K562 (cell line): ENCODE measurements around the gene FANK1. TPM values are rescaled to one million over a fixed set of nuclear protein-coding genes. Genes with fewer than 3 reads are reported as not detected.

ENCODE experiments used
- ATAC-seq: fragments of 200-7000 bp; cut with Tn5 transposase; 3 replicates; pipeline ENCODE4 v1.9.1; 2020; ENCODE audit warnings: moderate library complexity
- BruUV-seq: library from RNA; stranded (reverse); fragments of 400-500 nt; replicated peaks from 2 replicates; lab custom pipeline; 2021; lab: Mats Ljungman, UMichigan
- CTCF ChIA-PET: fragments of 300-600 bp; formaldehyde crosslinking; extraction: SDS; loops from one replicate; lab custom pipeline; 2021; ENCODE audit warnings: low intra/inter-chr PET ratio; lab: Yijun Ruan, JAX
- POLR2A ChIA-PET: fragments of 300-600, 350-650 bp; sonication (Branson Sonifier 250); formaldehyde crosslinking; extraction: SDS; loops from one replicate; lab custom pipeline; 2021; ENCODE audit warnings: antibody characterized with exemption, inconsistent platforms; lab: Yijun Ruan, JAX
- DNase-seq, 4 experiments: peaks; one replicate each; pipeline versions ENCODE4 v3.0.0 to v3.0.0-alpha.2; 2011 to 2018; ENCODE audit warnings: low spot score in 3 of 4, mixed read lengths in 3 of 4; ENCODE audit errors: extremely low read depth in 1 of 4
- FAIRE-seq: peaks from 2 replicates; lab custom pipeline; 2011; peaks lifted over from hg19 to GRCh38; lab: Jason Lieb, UNC
- H2AFZ ChIP-seq: 2 replicates; pipeline ENCODE4 v1.6.0; 2011; ENCODE audit warnings: low read depth, low read length, control low read depth, inconsistent platforms
- H3K27ac ChIP-seq: fragments of 200-600 bp; 3 replicates; pipeline ENCODE4 v1.8.0; 2011; ENCODE audit warnings: low read depth, mild to moderate bottlenecking, control low read depth, inconsistent platforms, low read length, moderate library complexity, mixed read lengths; ENCODE audit errors: extremely low read depth
- H3K27me3 ChIP-seq, 2 experiments: fragments of 300-600 bp in 1 of 2; 2 replicates in 1 of 2; 3 replicates in 1 of 2; pipeline versions ENCODE4 v1.6.0 to v1.8.0; 2011; ENCODE audit warnings: inconsistent platforms in 2 of 2, low read length in 2 of 2, mild to moderate bottlenecking in 1 of 2, mixed read lengths in 1 of 2, moderate library complexity in 1 of 2; ENCODE audit not compliant: control insufficient read depth in 2 of 2, insufficient read depth in 2 of 2
- H3K36me3 ChIP-seq: fragments of 300-600 bp; 3 replicates; pipeline ENCODE4 v1.8.0; 2011; ENCODE audit warnings: mild to moderate bottlenecking, low read length, inconsistent platforms; ENCODE audit not compliant: control insufficient read depth, insufficient read depth
- H3K4me1 ChIP-seq, 2 experiments: fragments of 200-600 bp in 1 of 2; replicated peaks in 1 of 2; 2 replicates in 1 of 2; 3 replicates in 1 of 2; pipeline versions ENCODE4 v1.5.1 to v1.8.0; 2011; ENCODE audit warnings: inconsistent platforms in 2 of 2, low read length in 2 of 2, mild to moderate bottlenecking in 1 of 2, mixed read lengths in 1 of 2, moderate library complexity in 1 of 2; ENCODE audit not compliant: control insufficient read depth in 2 of 2, insufficient read depth in 2 of 2
- H3K4me2 ChIP-seq: 2 replicates; pipeline ENCODE4 v1.6.1; 2011; ENCODE audit warnings: low read length, control low read depth, inconsistent platforms, mixed read lengths; ENCODE audit not compliant: insufficient read depth
- H3K4me3 ChIP-seq: fragments of 200-600 bp; sonication (generic), shearing (Covaris generic); 2 replicates; pipeline ENCODE4 v1.5.1; 2016; ENCODE audit warnings: control low read depth, inconsistent platforms
- H3K79me2 ChIP-seq: fragments of 200-600 bp; 3 replicates; pipeline ENCODE4 v1.8.0; 2011; ENCODE audit warnings: low read length, inconsistent platforms; ENCODE audit not compliant: control insufficient read depth, insufficient read depth
- H3K9ac ChIP-seq, 2 experiments: 2 replicates each; pipeline versions ENCODE4 v1.6.0 to v1.6.1; 2011; ENCODE audit warnings: low read depth in 2 of 2, low read length in 2 of 2, control low read depth in 1 of 2, inconsistent platforms in 1 of 2, mild to moderate bottlenecking in 1 of 2, mixed read lengths in 1 of 2; ENCODE audit not compliant: insufficient read depth in 1 of 2
- H3K9me1 ChIP-seq: one replicate; pipeline ENCODE4 v1.6.0; 2011; ENCODE audit warnings: inconsistent platforms, mild to moderate bottlenecking, low read length, moderate library complexity; ENCODE audit not compliant: control insufficient read depth, insufficient read depth
- H3K9me3 ChIP-seq: replicated peaks from 2 replicates; pipeline ENCODE4 v1.5.1; 2011; ENCODE audit warnings: low read depth, low read length, inconsistent platforms; ENCODE audit not compliant: control insufficient read depth, insufficient read depth
- H4K20me1 ChIP-seq: replicated peaks from 2 replicates; pipeline ENCODE4 v1.6.1; 2011; ENCODE audit warnings: low read length, inconsistent platforms, mixed read lengths; ENCODE audit not compliant: control insufficient read depth, insufficient read depth
- BCLAF1 ChIP-seq, 2 experiments: fragments of 450-650 bp in 1 of 2; IDR thresholded peaks; 2 replicates each; pipeline ENCODE4 v1.6.1; 2011 to 2017; ENCODE audit warnings: low read depth in 2 of 2, antibody characterized with exemption in 1 of 2, borderline replicate concordance in 1 of 2, low read length in 1 of 2, mild to moderate bottlenecking in 1 of 2, mixed read lengths in 1 of 2; ENCODE audit not compliant: control insufficient read depth in 1 of 2
- CREB3L1 ChIP-seq: fragments of 450-650 bp; IDR thresholded peaks from 2 replicates; pipeline ENCODE4 v1.6.1; 2014; ENCODE audit warnings: low read depth, mild to moderate bottlenecking, moderate library complexity, borderline replicate concordance
- E2F1 ChIP-seq: sonication (generic); formaldehyde crosslinking; IDR thresholded peaks from 2 replicates; pipeline ENCODE4 v1.8.1; 2023; ENCODE audit warnings: mild to moderate bottlenecking, missing genetic modification reagents, moderate library complexity
- HBP1 ChIP-seq: fragments of 450-650 bp; formaldehyde crosslinking; IDR thresholded peaks from 2 replicates; pipeline ENCODE4 v1.4.0; 2022; ENCODE audit warnings: missing genetic modification characterization
- STAT6 ChIP-seq: sonication (generic); formaldehyde crosslinking; IDR thresholded peaks from 2 replicates; pipeline ENCODE4 v1.8.1; 2023; ENCODE audit warnings: mild to moderate bottlenecking, missing genetic modification reagents
- ZNF146 ChIP-seq: IDR thresholded peaks from one replicate; pipeline ENCODE4 v1.6.1; 2018; ENCODE audit warnings: missing compliant biosample characterization; ENCODE audit not compliant: unreplicated experiment
- ZNF639 ChIP-seq, 2 experiments: fragments of 200-800 bp in 1 of 2; sonication (Bioruptor generic) in 1 of 2; sonication (generic) in 1 of 2; formaldehyde crosslinking in 1 of 2; IDR thresholded peaks in 1 of 2; conservative IDR thresholded peaks in 1 of 2; 2 replicates each; pipeline versions ENCODE4 v1.5.0 to v1.6.1; 2016 to 2020; ENCODE audit warnings: missing compliant biosample characterization in 1 of 2, missing genetic modification characterization in 1 of 2, missing genetic modification reagents in 1 of 2
- ZNF699 ChIP-seq: fragments of 250-450 bp; sonication (Bioruptor Pico); IDR thresholded peaks from 2 replicates; pipeline ENCODE4 v1.8.0; 2021; ENCODE audit warnings: mild to moderate bottlenecking, moderate library complexity; ENCODE audit not compliant: insufficient replicate concordance
- WGBS: fragments of 100-300 bp; shearing (Covaris generic); methylation state at CpG from one replicate; pipeline ENCODE4 v1.1.6; 2016; ENCODE audit warnings: low coverage, mixed read lengths; ENCODE audit not compliant: insufficient coverage; ENCODE audit errors: missing lambda C conversion rate; 5-methylcytosine and 5-hydroxymethylcytosine counted together
- in situ Hi-C: fragments of 300-500 bp; cut with MboI; formaldehyde crosslinking; loops from 4 replicates; pipeline ENCODE4 v1.15.0; 2018; ENCODE audit warnings: inconsistent platforms, mixed read lengths
- intact Hi-C: fragments of 100-400 bp; cut with micrococcal nuclease; formaldehyde crosslinking; loops from 2 replicates; pipeline ENCODE4 v1.14.2; 2022
- polyA plus RNA-seq, 8 experiments: library from polyadenylated mRNA; depleted of rRNA in 4 of 8; stranded (reverse) in 5 of 8; unstranded in 3 of 8; fragments of >200 nt; fragmentation: Nextera tagmentation in 2 of 8; fragmentation: Illumina TruSeq in 1 of 8; extraction: Ambion mirVana in 2 of 8; extraction: Trizol in 1 of 8; gene quantifications; 2 replicates each; pipeline versions ENCODE4 v1.2.1 to v1.2.3, GENCODE V29; 2011 to 2014; ENCODE audit warnings: inconsistent platforms in 1 of 8, missing spikeins in 1 of 8
- total RNA-seq, 7 experiments: library from RNA; depleted of rRNA in 6 of 7; stranded (reverse); fragments of >200 nt in 6 of 7; fragmentation: Illumina TruSeq in 2 of 7; extraction: Trizol in 2 of 7; gene quantifications; 2 replicates each; pipeline versions ENCODE4 v1.2.1 to v1.2.3, GENCODE V29; 2011 to 2021; ENCODE audit warnings: low replicate concordance in 1 of 7

The FANK1 gene
- total and polyA plus RNA-seq, 9 of the 15 experiments (the other 6 are each of a cell fraction or from before 2014, with no cell fraction given), result 0.11 to 2.3 (median 0.51) TPM; not detected in 1

GRCh38 chr10:126001576-126001975 lies 105.2 kb downstream of the FANK1 start:
- Histone ChIP-seq H2AFZ (no peak overlapping the region), H3K9me1 (no peaks in the 10 kb centered on the region), H3K4me2 (no peak overlapping the region), H4K20me1 (no peaks in the 10 kb centered on the region), H3K27me3 (peaks cover 0 to 13% of the 10 kb centered on the region in 2 experiments; a peak in 2 of 5 replicates), H3K79me2 (no peaks in the 10 kb centered on the region), H3K9me3 (no peaks in the 10 kb centered on the region), H3K9ac (no peak overlapping the region), H3K4me3 (no peak overlapping the region), H3K36me3 (no peaks in the 10 kb centered on the region), H3K4me1 (no peaks in the 10 kb centered on the region), H3K27ac (no peak overlapping the region)
- no TSS peak for BruUV-seq
- in situ Hi-C loops, result no loop called here
- 0% methylated on average over 2 of the region's 2 CpGs for WGBS
- intact Hi-C loops, result no loop called here
- ChIA-PET CTCF (no interaction called here), POLR2A (no interaction called here)
- ATAC-seq (no peak), FAIRE-seq (no peak), DNase-seq (no peak)
- TF ChIP-seq ZNF146 (no peak), CREB3L1 (no peak), ZNF639 (CRISPR knock-in tag; conservative IDR thresholded peaks at IDR 0.05 in 1 of 2, IDR thresholded peaks at IDR 0.05 in 1 of 2) (no peak), E2F1 (CRISPR knock-in tag) (no peak), BCLAF1 (IDR thresholded peaks at IDR 0.05; ENCODE audit: borderline replicate concordance in 1 of 2, control insufficient read depth in 1 of 2, low read depth in 2 of 2, low read length in 1 of 2) (no peak), HBP1 (CRISPR knock-in tag) (no peak), STAT6 (CRISPR knock-in tag) (no peak), ZNF699 (CRISPR knock-in tag) (no peak)
